Right lobe of liver (tissue), 4 donors: Measurements from ENCODE around the gene ALDH4A1.

ENCODE experiments used
- POLR2A ChIP-seq: fragments of 450-650 bp; IDR thresholded peaks from one replicate; pipeline ENCODE4 v1.6.1; 2017; ENCODE audit warnings: antibody characterized with exemption, mild to moderate bottlenecking
- TF ChIP-seq, protein P1 (sequence below), 4 donors: fragments of 200-600 bp in 3 of 4; fragments of 450-650 bp in 1 of 4; IDR thresholded peaks; one replicate each; pipeline versions ENCODE4 v1.5.1 to v1.8.0; 2016 to 2022; ENCODE audit warnings: antibody characterized with exemption in 4 of 4, mild to moderate bottlenecking in 2 of 4
- donor health status: DM: no; HTN: no; CAD: no.
- donor health status: DM: no; HTN: no; CAD: no.
- donor health status: DM: no; HTN: yes; CAD: no.

GRCh38 chr1:18939398-18940302 lies 37.3 kb upstream of the ALDH4A1 start:
- TF ChIP-seq, protein P1, sequence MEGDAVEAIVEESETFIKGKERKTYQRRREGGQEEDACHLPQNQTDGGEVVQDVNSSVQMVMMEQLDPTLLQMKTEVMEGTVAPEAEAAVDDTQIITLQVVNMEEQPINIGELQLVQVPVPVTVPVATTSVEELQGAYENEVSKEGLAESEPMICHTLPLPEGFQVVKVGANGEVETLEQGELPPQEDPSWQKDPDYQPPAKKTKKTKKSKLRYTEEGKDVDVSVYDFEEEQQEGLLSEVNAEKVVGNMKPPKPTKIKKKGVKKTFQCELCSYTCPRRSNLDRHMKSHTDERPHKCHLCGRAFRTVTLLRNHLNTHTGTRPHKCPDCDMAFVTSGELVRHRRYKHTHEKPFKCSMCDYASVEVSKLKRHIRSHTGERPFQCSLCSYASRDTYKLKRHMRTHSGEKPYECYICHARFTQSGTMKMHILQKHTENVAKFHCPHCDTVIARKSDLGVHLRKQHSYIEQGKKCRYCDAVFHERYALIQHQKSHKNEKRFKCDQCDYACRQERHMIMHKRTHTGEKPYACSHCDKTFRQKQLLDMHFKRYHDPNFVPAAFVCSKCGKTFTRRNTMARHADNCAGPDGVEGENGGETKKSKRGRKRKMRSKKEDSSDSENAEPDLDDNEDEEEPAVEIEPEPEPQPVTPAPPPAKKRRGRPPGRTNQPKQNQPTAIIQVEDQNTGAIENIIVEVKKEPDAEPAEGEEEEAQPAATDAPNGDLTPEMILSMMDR (IDR thresholded peaks at IDR 0.05), result no peak
- no peak for TF ChIP-seq POLR2A
